ENCODE results near the gene MYH9.

- TF ChIP-seq EZH2phosphoT487 (IDR thresholded peaks at IDR 0.05; ENCODE audit: borderline replicate concordance, low read depth) (no peak), JUND (IDR thresholded peaks at IDR 0.05) (no peak), ELF1 (IDR thresholded peaks at IDR 0.05) (no peak), RAD21 (IDR thresholded peaks at IDR 0.05; ENCODE audit: low read length) (no peak), IRF3 (IDR thresholded peaks at IDR 0.05; ENCODE audit: low read depth, low read length) (no peak), CTCF (IDR thresholded peaks at IDR 0.05) (no peak), RXRA (IDR thresholded peaks at IDR 0.05; ENCODE audit: borderline replicate concordance, low read depth) (no peak), PBX3 (IDR thresholded peaks at IDR 0.05) (no peak), SIN3A (IDR thresholded peaks at IDR 0.05; ENCODE audit: borderline replicate concordance, low read depth, low read length) (no peak), SMC3 (IDR thresholded peaks at IDR 0.05; ENCODE audit: low read depth, low read length) (no peak), EP300 (IDR thresholded peaks at IDR 0.05; ENCODE audit: borderline replicate concordance in 1 of 2, low read depth in 1 of 2, low read length in 1 of 2) (no peak), POLR2AphosphoS5 (IDR thresholded peaks at IDR 0.05; ENCODE audit: low read depth, low read length) (no peak)
Observed at GRCh38 chr22:36423461-36424404, 36.0 kb upstream of the MYH9 start.

Measured in SK-N-SH (cell line).